ENCODE results near the gene BDH1. TPM values are rescaled to one million over a fixed set of nuclear protein-coding genes. Genes with fewer than 3 reads are reported as not detected.

The BDH1 gene
- polyA plus RNA-seq, 1 donor from 2014 or later: 12.9 TPM

DNA sequence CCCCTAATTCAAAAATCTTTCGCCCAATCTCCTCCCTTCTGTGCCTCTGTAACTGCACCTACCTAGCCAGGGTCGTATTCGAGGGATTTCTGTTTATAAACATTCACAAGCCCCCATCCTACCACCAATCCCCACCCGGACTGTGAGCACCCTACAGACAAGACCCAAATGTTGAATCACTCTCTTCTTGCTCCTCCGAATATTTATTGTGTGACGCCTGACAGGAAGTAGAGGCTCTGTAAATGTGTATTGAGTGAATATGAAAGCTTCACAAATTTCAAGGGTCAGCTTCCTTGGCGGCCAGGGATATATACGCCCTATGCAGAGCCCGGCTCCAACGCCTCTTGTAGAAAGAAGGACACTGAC, 1.6 kb downstream of the BDH1 start:
- Histone ChIP-seq H3K36me3 (ENCODE audit: insufficient read depth, low read length) (no peaks in the 10 kb centered on the region), H3K9ac (ENCODE audit: low read length) (peak overlapping the region; percentile 95), H3K27ac (ENCODE audit: low read length) (peak overlapping the region; percentile 92), H3K9me3 (ENCODE audit: low read length) (no peaks in the 10 kb centered on the region), H3K27me3 (ENCODE audit: insufficient read depth, low read depth, low read length) (peaks cover 7% of the 10 kb centered on the region), H4K20me1 (ENCODE audit: insufficient read depth) (no peaks in the 10 kb centered on the region), H3K9me2 (ENCODE audit: insufficient read depth, low read length) (no peaks in the 10 kb centered on the region), H3K4me3 (ENCODE audit: low read length) (peak overlapping the region; percentile 96), H3F3A (ENCODE audit: insufficient read depth, low read length, poor library complexity, severe bottlenecking) (no peaks in the 10 kb centered on the region), H2AFZ (ENCODE audit: low read depth, low read length) (peak overlapping the region; percentile 54), H3K79me2 (replicated peaks; ENCODE audit: insufficient read depth, low read length) (no peaks in the 10 kb centered on the region), H3K4me2 (ENCODE audit: low read length) (peak overlapping the region; percentile 31)
- no peak for TF ChIP-seq RAD21 (conservative IDR thresholded peaks at IDR 0.05)
- TF ChIP-seq, protein P1, sequence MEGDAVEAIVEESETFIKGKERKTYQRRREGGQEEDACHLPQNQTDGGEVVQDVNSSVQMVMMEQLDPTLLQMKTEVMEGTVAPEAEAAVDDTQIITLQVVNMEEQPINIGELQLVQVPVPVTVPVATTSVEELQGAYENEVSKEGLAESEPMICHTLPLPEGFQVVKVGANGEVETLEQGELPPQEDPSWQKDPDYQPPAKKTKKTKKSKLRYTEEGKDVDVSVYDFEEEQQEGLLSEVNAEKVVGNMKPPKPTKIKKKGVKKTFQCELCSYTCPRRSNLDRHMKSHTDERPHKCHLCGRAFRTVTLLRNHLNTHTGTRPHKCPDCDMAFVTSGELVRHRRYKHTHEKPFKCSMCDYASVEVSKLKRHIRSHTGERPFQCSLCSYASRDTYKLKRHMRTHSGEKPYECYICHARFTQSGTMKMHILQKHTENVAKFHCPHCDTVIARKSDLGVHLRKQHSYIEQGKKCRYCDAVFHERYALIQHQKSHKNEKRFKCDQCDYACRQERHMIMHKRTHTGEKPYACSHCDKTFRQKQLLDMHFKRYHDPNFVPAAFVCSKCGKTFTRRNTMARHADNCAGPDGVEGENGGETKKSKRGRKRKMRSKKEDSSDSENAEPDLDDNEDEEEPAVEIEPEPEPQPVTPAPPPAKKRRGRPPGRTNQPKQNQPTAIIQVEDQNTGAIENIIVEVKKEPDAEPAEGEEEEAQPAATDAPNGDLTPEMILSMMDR (IDR thresholded peaks at IDR 0.05; ENCODE audit: poor library complexity, severe bottlenecking): no peak
- TF ChIP-seq MXI1 (conservative IDR thresholded peaks at IDR 0.05; ENCODE audit: poor library complexity, severe bottlenecking): no peak
- TF ChIP-seq REST (IDR thresholded peaks at IDR 0.05; ENCODE audit: borderline replicate concordance): no peak
- TF ChIP-seq TAF1 (IDR thresholded peaks at IDR 0.05; ENCODE audit: low read depth): no peak
- TF ChIP-seq SMC3 (conservative IDR thresholded peaks at IDR 0.05; ENCODE audit: poor library complexity): no peak
- TF ChIP-seq EP300 (conservative IDR thresholded peaks at IDR 0.05; ENCODE audit: poor library complexity, severe bottlenecking): no peak
- no peak for TF ChIP-seq EZH2 (IDR thresholded peaks at IDR 0.05; ENCODE audit: borderline replicate concordance, insufficient read depth, low read length, poor library complexity, severe bottlenecking)
- TF ChIP-seq POLR2AphosphoS5 (IDR thresholded peaks at IDR 0.05): no peak

DNA sequence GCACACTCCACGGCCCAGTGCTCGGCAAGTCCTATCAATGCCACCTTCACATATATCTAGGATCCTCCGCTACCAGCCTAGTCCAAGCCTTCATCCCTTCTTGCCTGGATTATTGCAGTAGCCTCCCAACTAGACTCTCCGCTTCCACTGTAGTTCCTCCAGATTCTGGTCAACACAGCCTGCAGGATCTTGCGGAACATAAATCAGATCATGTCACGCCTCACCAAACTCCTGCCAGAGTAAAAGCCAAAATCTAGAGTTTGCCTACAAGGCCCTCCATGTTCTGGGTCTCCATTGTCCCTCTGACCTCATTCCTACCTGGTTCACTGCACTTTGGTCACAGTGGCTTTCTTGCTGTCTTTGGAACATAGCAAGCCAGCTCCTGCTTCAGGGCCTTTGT, 3.6 kb downstream of the BDH1 start:
- Histone ChIP-seq H3K4me3 (ENCODE audit: low read length) (no peak overlapping the region), H3K9me2 (ENCODE audit: insufficient read depth, low read length) (no peaks in the 10 kb centered on the region), H4K20me1 (ENCODE audit: insufficient read depth) (no peaks in the 10 kb centered on the region), H3K27ac (ENCODE audit: low read length) (no peak overlapping the region), H3F3A (ENCODE audit: insufficient read depth, low read length, poor library complexity, severe bottlenecking) (no peaks in the 10 kb centered on the region), H3K36me3 (ENCODE audit: insufficient read depth, low read length) (no peaks in the 10 kb centered on the region), H3K27me3 (ENCODE audit: insufficient read depth, low read depth, low read length) (peaks cover 5% of the 10 kb centered on the region), H3K79me2 (replicated peaks; ENCODE audit: insufficient read depth, low read length) (no peaks in the 10 kb centered on the region), H3K9me3 (ENCODE audit: low read length) (no peaks in the 10 kb centered on the region), H2AFZ (ENCODE audit: low read depth, low read length) (no peak overlapping the region), H3K4me2 (ENCODE audit: low read length) (no peak overlapping the region), H3K9ac (ENCODE audit: low read length) (no peak overlapping the region)
- no peak for TF ChIP-seq RAD21 (conservative IDR thresholded peaks at IDR 0.05)
- no peak for TF ChIP-seq MXI1 (conservative IDR thresholded peaks at IDR 0.05; ENCODE audit: poor library complexity, severe bottlenecking)
- no peak for TF ChIP-seq SMC3 (conservative IDR thresholded peaks at IDR 0.05; ENCODE audit: poor library complexity)
- TF ChIP-seq, protein P1 (IDR thresholded peaks at IDR 0.05; ENCODE audit: poor library complexity, severe bottlenecking): no peak
- no peak for TF ChIP-seq POLR2AphosphoS5 (IDR thresholded peaks at IDR 0.05)
- no peak for TF ChIP-seq REST (IDR thresholded peaks at IDR 0.05; ENCODE audit: borderline replicate concordance)
- TF ChIP-seq TAF1 (IDR thresholded peaks at IDR 0.05; ENCODE audit: low read depth): no peak
- no peak for TF ChIP-seq EP300 (conservative IDR thresholded peaks at IDR 0.05; ENCODE audit: poor library complexity, severe bottlenecking)
- no peak for TF ChIP-seq EZH2 (IDR thresholded peaks at IDR 0.05; ENCODE audit: borderline replicate concordance, insufficient read depth, low read length, poor library complexity, severe bottlenecking)
